LoVo (cell line): ENCODE results near the gene CYB5B.

Experiments used
- DNase-seq: peaks from one replicate; pipeline ENCODE4 v3.0.0-alpha.2; 2016; ENCODE audit warnings: low spot score

Gene CYB5B

DNA sequence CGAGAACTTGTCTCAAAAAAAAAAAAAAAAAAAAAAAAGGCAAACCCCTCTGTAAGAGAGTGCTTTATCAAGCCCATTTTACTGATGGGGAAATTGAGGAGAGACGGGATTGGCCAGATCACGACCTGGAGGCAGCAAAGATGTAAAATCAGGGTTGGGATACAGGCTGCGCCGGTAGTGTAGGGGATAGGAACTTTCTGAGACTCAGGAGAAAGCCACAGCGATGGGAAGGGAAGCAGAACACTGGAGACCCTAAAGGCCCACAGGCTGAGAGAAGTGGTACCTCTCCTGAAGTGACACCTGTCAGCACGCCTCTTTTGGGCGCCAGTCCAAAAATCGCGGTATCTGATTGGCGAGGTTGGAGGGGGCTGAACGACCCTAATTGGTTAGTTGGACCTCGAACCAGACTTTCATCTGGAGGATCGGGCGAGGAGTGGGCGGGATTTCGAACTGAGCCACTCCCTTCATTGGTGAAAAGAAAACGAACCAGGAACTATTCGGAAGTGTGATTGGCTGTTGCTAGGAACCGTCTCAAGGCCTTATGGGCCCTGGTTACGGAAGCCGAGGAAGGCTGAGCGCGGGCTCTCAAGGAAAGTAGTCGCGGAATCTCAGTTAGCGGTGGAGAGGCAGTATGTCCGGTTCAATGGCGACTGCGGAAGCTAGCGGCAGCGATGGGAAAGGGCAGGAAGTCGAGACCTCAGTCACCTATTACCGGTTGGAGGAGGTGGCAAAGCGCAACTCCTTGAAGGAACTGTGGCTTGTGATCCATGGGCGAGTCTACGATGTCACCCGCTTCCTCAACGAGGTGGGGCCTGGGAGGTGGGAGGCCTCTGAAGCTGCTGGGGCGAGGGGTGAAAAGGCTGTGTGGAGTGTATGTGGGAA, at the start of gene CYB5B:
Gene CYB5B (plus strand): TSS at position 567 of the 882 bp plus-strand sequence. CDS start 65 bp downstream, at position 632.
- DNase-seq: peak; percentile 98

- DNase-seq: no peak
Measured at GRCh38 chr16:69376393-69377059, 47.9 kb upstream of the CYB5B start.

DNA sequence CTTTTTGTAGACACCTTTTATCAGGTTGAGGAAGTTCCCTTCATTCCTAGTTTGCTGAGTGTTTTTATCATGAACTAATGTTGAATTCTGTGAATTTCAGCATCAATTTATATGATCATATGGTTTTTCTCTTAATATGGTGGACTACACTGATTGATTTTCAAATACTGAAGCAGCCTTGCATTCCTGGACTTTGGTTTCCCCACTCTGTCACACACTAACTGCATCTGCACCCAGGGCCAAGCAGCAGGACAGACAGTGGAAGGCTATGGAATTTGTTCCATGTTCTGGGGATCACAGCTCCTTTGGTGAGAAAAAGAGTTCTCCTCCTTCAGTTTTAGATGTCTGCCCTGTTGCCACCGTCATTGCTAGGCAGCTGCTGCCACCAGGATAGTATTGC, 46.4 kb upstream of the CYB5B start:
- no peak for DNase-seq

GRCh38 chr16:69378760-69379159, 45.7 kb upstream of the CYB5B start:
- DNase-seq: no peak

GRCh38 chr16:69381231-69381630, 43.2 kb upstream of the CYB5B start:
- DNase-seq: no peak

- no peak for DNase-seq
Measured at GRCh38 chr16:69382421-69382820, 42.0 kb upstream of the CYB5B start.

DNA sequence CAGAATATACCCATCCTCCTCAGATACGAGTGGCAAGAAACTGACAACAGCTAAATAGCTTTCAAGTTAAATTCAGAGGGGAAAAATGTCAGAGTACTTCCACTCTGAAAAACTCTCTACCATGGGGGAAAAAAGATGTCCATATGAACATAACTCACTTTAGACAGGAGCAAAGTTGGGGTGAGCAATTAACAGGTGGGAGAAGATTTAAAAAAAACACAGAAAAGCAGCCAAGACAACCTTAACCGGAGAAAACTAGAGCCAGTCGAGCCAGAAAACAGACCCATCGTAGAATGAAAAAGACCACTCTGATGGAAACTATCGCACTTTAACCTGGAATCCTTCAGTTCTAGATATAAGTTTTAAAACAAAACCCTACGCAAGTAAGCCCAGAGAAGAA, 39.4 kb upstream of the CYB5B start:
- no peak for DNase-seq

DNA sequence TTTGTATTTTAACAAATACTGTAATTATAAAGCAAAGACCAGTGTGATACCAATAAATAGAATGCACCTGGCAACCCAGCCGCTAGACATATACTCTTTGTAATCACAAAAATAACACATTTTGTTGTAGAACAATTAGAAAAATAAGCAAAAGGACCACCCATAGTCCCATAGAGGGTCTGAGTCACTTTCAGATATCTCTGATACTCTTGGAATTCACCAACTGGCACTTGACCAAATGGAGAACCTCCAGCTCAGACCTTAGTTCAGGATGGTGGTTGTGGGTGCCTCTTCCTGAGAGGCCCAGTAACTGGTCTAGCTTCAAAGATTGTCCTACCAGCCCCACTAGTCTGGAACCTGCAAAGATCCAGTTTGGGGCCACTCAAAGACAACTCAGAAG, 37.8 kb upstream of the CYB5B start:
- DNase-seq: no peak

DNA sequence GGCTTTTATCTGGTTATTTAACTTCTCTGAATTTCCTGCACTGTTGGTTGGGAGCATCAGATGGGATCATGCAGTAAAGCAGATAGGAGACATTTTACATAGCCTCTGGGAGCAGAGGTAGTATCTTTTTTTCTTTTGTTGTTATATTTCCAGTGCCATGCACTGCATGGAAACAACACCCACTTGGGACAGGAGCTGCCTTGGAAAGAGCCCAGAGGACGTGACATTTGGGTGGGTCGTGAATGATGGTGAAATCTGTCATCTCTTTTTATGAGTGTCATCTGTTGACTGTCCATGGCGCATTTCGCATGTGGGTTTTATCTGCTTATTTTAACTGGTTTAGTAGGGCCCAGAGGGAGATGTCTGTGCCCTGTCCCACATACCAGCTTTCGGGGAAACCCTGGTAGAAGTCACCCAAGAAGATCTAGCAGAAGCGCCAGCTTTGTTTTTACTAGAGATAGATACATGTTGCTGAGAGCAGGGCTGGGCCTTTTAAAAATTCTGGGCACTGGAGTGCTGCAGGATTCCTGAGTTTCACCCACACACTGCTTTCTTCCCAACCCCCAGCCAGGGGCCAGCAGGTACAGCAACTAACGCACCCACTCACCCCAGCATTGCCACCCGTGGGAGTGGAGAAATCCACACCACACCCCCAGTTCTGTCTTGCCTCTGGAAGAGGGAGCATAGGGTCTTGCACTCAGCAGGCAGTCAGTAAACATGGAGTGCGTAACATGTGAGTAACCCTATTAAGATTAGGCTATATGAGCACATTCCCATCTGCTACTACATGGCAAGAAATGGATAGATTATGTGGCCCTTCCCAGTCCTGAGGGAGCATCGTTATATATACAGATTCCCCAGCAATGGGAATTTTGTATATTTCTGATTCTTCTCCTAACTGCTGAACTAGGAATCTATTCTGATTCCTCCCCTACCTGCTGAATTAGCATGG, 30.2 kb upstream of the CYB5B start:
- no peak for DNase-seq

DNA sequence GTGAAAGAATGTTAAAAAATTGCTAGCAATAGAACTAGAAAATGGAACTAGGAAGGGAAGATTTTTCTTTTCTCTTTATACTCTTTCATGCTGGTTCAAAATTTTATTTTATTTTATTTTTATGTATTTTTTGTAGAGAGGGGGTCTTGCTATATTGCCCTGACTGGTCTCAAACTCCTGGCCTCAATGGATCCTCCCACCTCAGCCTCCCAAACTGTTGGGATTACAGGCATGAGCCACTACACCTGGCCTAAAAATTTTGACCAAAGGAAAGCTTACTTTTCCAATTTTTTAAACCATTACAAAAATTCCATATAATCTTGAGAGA, 28.6 kb upstream of the CYB5B start:
- DNase-seq: no peak

DNA sequence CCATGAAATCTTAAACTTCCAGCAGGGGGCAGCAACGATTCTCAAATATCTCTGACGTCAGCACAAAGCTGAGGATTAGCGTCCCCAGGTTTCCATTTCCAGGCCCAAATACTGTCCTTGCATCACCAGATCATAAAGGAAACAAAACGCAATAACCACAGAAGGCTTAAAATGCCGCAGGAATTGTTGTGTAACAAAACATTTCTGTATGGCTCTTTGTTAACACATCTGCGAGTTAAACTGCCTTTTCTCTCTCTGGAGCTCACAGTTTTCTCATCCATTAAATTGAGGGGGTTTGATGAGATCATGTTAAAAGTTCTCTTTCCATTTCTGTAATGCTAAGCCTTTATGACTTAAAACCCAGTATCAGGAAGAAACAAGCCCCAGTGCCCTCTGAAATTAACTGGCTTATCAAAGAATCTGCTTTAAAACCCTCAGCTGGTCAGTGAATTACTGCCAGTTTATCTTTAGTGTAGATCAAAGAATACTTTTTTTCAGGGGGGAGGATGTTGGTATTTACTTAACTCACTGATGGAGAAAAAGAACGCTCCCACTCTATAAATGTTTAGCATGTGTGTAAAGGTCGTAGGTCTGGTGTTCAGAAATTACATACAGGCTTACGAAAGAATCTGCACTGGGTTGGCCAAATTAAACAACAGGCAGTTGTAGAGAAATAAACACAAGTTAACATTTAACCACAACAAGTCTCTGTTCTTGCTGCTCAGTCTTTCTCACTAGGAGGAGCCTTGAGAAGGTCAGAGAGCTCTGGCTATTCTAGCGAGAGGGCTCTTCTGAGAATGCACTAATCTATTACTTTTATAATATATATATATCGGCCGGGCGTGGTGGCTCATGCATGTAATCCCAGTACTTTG, 28.0 kb upstream of the CYB5B start:
- peak; percentile 92 for DNase-seq

DNA sequence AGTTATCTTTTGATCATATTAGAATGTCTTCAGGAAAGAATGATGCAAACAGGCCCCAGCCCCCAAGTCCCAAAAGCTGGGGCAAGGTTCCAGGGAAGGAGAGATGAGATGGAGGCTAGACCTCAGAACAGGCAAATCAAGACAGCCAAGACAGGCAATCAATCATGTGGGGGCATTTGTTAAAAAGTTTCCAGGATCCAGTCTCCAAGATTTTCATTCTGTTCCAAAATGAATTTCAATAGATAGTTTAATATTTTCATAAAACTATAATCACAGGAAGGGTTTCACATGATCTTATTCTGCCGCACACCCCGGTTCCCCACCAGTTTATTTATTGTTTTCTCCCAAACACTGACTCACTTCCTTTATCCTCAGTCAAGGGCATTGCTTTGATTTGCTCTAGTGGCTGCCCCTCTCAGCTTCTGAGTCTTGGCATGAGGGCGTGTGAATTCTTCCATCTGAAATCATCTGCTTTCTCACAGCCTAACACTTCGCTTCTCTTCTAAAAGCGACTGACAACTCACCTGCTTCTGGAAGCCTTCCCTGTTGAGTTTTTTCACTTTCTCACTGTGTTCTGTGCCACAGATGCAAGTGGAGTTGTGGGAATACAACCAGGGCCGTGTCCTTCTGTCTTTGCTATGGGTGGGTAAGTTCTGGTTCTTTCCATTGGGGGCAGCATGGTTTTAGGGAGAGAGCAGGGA, 26.4 kb upstream of the CYB5B start:
- peak; percentile 79 for DNase-seq

GRCh38 chr16:69399361-69399760, 25.1 kb upstream of the CYB5B start:
- no peak for DNase-seq

DNA sequence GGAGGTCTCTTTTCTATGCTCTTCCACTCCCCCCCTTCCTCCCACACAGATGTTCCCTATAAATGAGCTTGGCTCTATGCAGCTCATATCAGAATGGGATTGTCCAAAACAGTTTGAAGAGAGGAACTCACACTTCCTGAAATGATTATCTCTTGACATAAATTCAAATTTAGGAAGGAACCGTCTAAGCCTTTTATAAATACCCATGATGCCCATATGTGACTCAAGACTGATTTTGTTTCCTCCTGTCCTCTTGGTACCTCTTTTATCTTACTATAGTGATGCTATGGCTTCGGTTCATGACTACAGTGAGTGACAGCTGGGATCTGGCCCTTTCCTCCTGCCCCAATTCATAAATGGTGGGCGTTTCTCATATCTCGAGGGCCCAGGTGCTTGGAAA, 22.0 kb upstream of the CYB5B start:
- DNase-seq: no peak

- peak; percentile 89 for DNase-seq
Measured at GRCh38 chr16:69404275-69404805, 20.1 kb upstream of the CYB5B start.

DNA sequence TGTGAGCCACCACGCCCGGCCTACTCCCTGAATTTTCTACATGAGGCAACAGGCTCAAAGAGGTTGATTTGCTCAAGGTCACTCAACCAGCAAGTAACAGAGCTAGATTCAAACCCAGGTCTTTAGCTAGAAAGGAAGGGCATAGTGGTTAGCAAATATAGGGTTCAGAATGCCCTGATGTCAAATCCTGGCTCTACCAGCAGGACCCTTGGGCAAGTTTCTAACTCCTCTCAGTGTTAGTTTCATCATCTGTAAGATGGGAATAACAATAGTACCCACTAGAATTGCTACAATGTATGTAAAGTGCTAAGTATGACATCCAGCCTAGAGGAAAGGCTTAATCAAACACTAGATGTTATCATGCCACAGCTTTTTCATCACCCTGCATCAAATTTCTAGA, 19.1 kb upstream of the CYB5B start:
- DNase-seq: no peak

DNA sequence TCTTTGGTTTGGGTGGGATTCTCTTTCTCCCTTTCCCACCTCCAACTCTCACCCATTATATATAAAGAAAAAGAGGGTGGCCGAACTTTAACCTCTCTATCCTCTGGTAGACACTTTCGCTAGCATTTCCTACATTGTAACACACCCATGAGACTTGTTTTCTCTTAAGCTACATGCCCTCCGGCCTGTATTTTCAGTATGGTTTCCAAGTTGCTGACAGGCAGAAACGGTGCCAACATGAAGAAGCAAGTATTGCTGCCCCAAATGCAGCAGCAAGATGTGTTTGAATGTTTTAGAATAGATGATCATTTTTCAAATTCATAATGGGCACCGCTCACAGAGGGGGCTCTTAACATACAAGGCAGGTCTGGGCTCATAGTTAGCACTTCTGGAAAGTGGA, 18.7 kb upstream of the CYB5B start:
- DNase-seq: peak; percentile 23

- no peak for DNase-seq
Measured at GRCh38 chr16:69406780-69407331, 17.6 kb upstream of the CYB5B start.

- DNase-seq: no peak
Measured at GRCh38 chr16:69407702-69408323, 16.6 kb upstream of the CYB5B start.

DNA sequence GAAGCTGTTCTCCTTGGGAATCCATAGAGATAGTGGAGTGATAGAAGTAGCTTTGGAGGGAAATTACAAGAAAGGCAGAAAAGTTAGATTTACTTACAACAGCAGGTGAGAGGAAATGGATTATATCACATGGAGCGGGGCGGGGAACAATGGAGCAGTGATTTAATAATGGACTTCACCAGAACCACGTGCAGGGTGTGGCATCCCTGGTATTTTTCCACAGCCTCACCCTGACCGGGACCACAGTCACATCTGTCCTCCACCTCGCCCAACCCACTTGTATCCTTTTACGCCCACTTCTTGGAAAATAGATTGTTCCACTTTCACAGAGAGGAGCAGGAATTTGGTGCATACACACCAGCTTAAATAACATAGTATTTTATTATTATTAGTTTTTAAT, 15.9 kb upstream of the CYB5B start:
- peak; percentile 89 for DNase-seq
